HL-60 (cell line): ENCODE measurements around the gene CBFA2T2.
"Not testable (repeated sequence)": the region's sequence is repeated elsewhere in the genome, so short reads cannot be mapped to it uniquely, and the experiment has no call there.

Source experiments
- DNase-seq, 2 experiments: peaks; one replicate each; pipeline ENCODE4 v3.0.0-alpha.2; 2010 to 2020; ENCODE audit warnings: low read depth in 1 of 2, low spot score in 1 of 2
- H3K27ac ChIP-seq: fragments of 250-450 bp; sonication (Bioruptor Pico); replicated peaks from 2 replicates; pipeline ENCODE4 v1.5.1; 2020; ENCODE audit warnings: mild to moderate bottlenecking, moderate library complexity
- H3K27me3 ChIP-seq: fragments of 250-450 bp; sonication (Bioruptor Pico); 2 replicates; pipeline ENCODE4 v1.5.1; 2021; ENCODE audit warnings: mild to moderate bottlenecking, moderate library complexity; ENCODE audit not compliant: insufficient read depth, poor library complexity, severe bottlenecking
- H3K4me3 ChIP-seq: replicated peaks from 2 replicates; pipeline ENCODE4 v1.5.1; 2011; ENCODE audit warnings: mild to moderate bottlenecking, control low read depth, low read length; ENCODE audit not compliant: insufficient read depth
- CTCF ChIP-seq: IDR thresholded peaks from one replicate; pipeline ENCODE4 v1.5.1; 2011; ENCODE audit warnings: low read length, control low read depth, inconsistent platforms; ENCODE audit not compliant: insufficient read depth
- GABPA ChIP-seq: IDR thresholded peaks from 2 replicates; pipeline ENCODE4 v1.6.1; 2012; ENCODE audit warnings: low read depth
- POLR2AphosphoS5 ChIP-seq: IDR thresholded peaks from 2 replicates; pipeline ENCODE4 v1.6.1; 2012; ENCODE audit warnings: low read depth
- REST ChIP-seq: IDR thresholded peaks from 2 replicates; pipeline ENCODE4 v1.6.1; 2012; ENCODE audit warnings: low read depth; ENCODE audit not compliant: insufficient replicate concordance
- SPI1 ChIP-seq: IDR thresholded peaks from 2 replicates; pipeline ENCODE4 v1.6.1; 2012; ENCODE audit warnings: low read depth, mild to moderate bottlenecking, borderline replicate concordance
- long read RNA-seq: library from polyadenylated mRNA; unstranded; transcript quantifications from one replicate; pipeline ENCODE4 v2.0.0, GENCODE V29; 2020

CBFA2T2 gene
- long read RNA-seq, partial matches to known transcripts = 2 of 16 reads
- long read RNA-seq, other reads (novel, unspliced or antisense) = 13 of 16 reads

- Histone ChIP-seq H3K4me3 (peak within 1 kb of the TSS; percentile 84), H3K27me3 (no peaks in the 10 kb centered on the region), H3K27ac (peak within 1 kb of the TSS; percentile 71)
- peak in 1 of 2 experiments; percentile 38 for DNase-seq
- TF ChIP-seq SPI1 (0 out of 2 replicates have a peak, but pooled peaks have one; percentile 30), REST (no peak)
These were observed at the start of gene CBFA2T2 for GRCh38 chr20:33490023-33490933. Gene CBFA2T2, plus strand, starts transcription at chr20:33490096. Its CDS starts 172 bp downstream, at chr20:33490268.

GRCh38 chr20:33440562-33440961 is 49.3 kb upstream of the CBFA2T2 start:
- not testable (repeated sequence) for H3K4me3 ChIP-seq, H3K27ac ChIP-seq, DNase-seq, H3K27me3 ChIP-seq

- no peak for DNase-seq
- no peak overlapping the region for H3K27ac ChIP-seq
- H3K27me3 ChIP-seq = peaks cover 5% of the 10 kb centered on the region
- no peak for TF ChIP-seq CTCF
- no peak for TF ChIP-seq REST
- TF ChIP-seq GABPA = no peak
- TF ChIP-seq POLR2AphosphoS5 = no peak
- TF ChIP-seq SPI1 = no peak
- H3K4me3 ChIP-seq = no peak overlapping the region
These were observed 48.5 kb upstream of the CBFA2T2 start for GRCh38 chr20:33441142-33441955.

GRCh38 chr20:33442136-33443005 is 47.5 kb upstream of the CBFA2T2 start:
- no peak overlapping the region for H3K4me3 ChIP-seq
- H3K27ac ChIP-seq = no peak overlapping the region
- TF ChIP-seq GABPA (no peak), CTCF (no peak), SPI1 (no peak), REST (no peak), POLR2AphosphoS5 (no peak)
- H3K27me3 ChIP-seq = peaks cover 5% of the 10 kb centered on the region
- no peak for DNase-seq
